Fibroblast of skin of left biceps (primary cell): Measurements from ENCODE around the gene CYP2U1.
"Not testable (repeated sequence)": the region's sequence is repeated elsewhere in the genome, so short reads cannot be mapped to it uniquely, and the experiment has no call there.

Experiments
- DNase-seq, 2 experiments: peaks; one replicate each; pipeline ENCODE4 v3.0.0-alpha.2; 2013; ENCODE audit warnings: low read depth in 2 of 2

The CYP2U1 gene

GRCh38 chr4:107917500-107917899, 13.8 kb upstream of the CYP2U1 start:
- DNase-seq: no peak

GRCh38 chr4:107922486-107923473, 8.6 kb upstream of the CYP2U1 start:
- no peak for DNase-seq

- not testable (repeated sequence) for DNase-seq
These were observed 5.6 kb upstream of the CYP2U1 start for GRCh38 chr4:107925713-107926112.

- not testable (repeated sequence) for DNase-seq
These were observed 4.5 kb upstream of the CYP2U1 start for GRCh38 chr4:107926875-107927274.

- DNase-seq: no peak
These were observed 499 bp downstream of the CYP2U1 start for GRCh38 chr4:107931775-107932321.

GRCh38 chr4:107935246-107935645, 3.9 kb downstream of the CYP2U1 start:
- no peak for DNase-seq

GRCh38 chr4:107937040-107937439, 5.7 kb downstream of the CYP2U1 start:
- no peak for DNase-seq

- peak in 1 of 2 experiments; percentile 18 for DNase-seq
These were observed 8.0 kb downstream of the CYP2U1 start for GRCh38 chr4:107939307-107939706.

- no peak for DNase-seq
These were observed 14.5 kb downstream of the CYP2U1 start for GRCh38 chr4:107945809-107946208.

GRCh38 chr4:107950746-107951540, 19.6 kb downstream of the CYP2U1 start:
- no peak for DNase-seq

GRCh38 chr4:107951551-107951950, 20.2 kb downstream of the CYP2U1 start:
- DNase-seq: peak; percentile 42 to 52

- DNase-seq: no peak
These were observed 24.7 kb downstream of the CYP2U1 start for GRCh38 chr4:107956011-107956410.

- no peak for DNase-seq
These were observed 35.6 kb downstream of the CYP2U1 start for GRCh38 chr4:107966903-107967302.

- not testable (repeated sequence) for DNase-seq
These were observed 36.2 kb downstream of the CYP2U1 start for GRCh38 chr4:107967519-107967918.

- not testable (repeated sequence) for DNase-seq
These were observed 36.6 kb downstream of the CYP2U1 start for GRCh38 chr4:107967921-107968320.

- no peak for DNase-seq
These were observed 38.9 kb downstream of the CYP2U1 start for GRCh38 chr4:107970063-107970798.

- no peak for DNase-seq
These were observed 41.3 kb downstream of the CYP2U1 start for GRCh38 chr4:107972605-107973004.

- DNase-seq: no peak
These were observed 43.2 kb downstream of the CYP2U1 start for GRCh38 chr4:107974523-107974922.

- no peak for DNase-seq
These were observed 46.1 kb downstream of the CYP2U1 start for GRCh38 chr4:107977482-107977881.

- DNase-seq: no peak
These were observed 46.8 kb downstream of the CYP2U1 start for GRCh38 chr4:107977966-107978705.
